ENCODE results near the gene TXNDC11.
"Not testable (repeated sequence)": the region's sequence is repeated elsewhere in the genome, so short reads cannot be mapped to it uniquely, and the experiment has no call there.

Gene TXNDC11, protein sequence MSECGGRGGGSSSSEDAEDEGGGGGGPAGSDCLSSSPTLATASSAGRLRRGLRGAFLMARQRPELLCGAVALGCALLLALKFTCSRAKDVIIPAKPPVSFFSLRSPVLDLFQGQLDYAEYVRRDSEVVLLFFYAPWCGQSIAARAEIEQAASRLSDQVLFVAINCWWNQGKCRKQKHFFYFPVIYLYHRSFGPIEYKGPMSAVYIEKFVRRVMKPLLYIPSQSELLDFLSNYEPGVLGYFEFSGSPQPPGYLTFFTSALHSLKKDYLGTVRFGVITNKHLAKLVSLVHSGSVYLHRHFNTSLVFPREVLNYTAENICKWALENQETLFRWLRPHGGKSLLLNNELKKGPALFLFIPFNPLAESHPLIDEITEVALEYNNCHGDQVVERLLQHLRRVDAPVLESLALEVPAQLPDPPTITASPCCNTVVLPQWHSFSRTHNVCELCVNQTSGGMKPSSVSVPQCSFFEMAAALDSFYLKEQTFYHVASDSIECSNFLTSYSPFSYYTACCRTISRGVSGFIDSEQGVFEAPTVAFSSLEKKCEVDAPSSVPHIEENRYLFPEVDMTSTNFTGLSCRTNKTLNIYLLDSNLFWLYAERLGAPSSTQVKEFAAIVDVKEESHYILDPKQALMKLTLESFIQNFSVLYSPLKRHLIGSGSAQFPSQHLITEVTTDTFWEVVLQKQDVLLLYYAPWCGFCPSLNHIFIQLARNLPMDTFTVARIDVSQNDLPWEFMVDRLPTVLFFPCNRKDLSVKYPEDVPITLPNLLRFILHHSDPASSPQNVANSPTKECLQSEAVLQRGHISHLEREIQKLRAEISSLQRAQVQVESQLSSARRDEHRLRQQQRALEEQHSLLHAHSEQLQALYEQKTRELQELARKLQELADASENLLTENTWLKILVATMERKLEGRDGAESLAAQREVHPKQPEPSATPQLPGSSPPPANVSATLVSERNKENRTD

DNA sequence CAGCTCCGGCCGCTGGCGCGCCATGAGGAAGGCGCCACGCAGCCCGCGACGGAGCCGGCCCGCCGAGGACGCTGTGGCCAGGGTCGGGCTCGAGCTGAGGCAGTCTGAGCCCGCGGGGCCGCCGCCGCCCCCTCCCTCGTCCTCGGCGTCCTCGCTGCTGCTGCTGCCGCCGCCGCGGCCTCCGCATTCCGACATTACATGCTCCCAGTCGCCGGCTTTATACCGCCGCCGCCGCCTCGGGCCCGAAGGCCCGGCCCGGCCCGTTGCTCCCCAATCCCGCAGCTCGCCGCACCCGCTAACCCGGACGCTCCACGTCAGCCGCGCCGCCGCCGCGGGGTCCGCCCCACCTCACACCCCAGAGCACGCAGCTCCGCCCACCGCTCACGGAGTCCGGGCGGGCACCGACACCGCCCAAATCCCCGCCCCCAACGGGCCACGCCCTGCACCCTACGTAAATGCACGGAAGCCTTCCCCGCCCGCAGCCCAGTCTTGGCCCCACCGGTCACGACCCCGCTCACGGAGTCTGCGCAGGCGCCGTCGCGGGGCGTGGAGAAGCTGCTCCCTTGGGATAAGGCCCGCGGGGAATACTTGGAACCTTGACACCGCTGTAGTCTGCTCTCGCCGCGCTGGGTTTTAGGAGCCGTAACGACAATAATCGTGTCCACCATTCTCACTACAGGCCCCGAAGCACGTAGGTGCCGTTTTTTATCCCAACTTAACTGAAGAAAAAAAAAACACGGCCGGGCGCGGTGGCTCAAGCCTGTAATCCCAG, at the start of gene TXNDC11:
Gene TXNDC11, minus strand, starts transcription at position 322 of the 772 bp plus-strand sequence. Its CDS starts 127 bp downstream, at position 195.
- peak; percentile 76 for FAIRE-seq

DNA sequence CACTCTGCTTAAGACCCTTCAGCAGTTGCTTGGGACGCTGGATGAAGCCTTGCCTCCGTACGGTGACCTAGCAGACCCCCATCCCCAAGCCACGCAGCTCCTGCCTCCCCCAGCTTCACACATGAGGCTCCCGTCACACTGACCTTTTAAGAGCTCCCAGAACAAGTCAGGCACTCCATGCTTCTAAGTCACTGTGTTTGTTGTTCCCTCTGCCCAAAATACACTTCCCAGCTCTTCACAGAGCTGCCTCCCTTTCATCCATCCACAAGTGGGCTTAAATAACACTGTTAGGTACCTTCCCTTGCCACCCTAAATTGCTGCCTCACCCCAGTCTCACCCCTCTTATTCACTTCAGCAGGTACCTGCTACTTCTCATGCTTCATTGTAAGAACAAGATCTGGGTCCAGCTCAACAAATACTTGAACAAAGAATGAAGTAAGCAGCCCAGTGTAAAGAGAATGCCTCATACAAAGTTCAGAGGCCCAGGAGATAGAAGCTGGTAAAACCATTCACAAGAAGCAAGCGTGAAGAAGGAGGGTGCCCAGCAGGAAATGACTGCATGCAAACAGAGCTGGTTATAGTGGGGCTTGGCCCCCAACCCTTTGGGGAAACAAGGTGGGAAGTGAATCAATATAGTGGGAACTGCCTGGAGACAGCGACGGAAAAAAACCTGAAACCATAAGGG, 48.6 kb upstream of the TXNDC11 start:
- no peak for FAIRE-seq

DNA sequence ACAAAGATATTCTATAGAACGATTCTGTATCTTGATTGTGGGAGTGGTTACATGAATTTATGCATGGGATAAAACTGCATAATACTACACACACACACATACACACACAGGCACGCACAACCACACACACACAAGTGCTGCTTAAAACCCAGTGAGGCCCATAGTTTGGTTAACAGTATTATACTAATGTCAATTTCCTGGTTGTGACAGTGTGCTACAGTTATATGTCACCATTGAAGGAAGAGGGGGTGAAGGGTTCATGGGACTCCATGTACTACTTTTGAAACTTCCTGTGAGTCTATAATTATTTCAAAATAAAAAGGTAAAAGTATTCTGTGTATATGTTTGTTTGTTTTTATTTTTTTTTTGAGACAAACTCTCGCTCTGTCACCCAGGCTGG, 46.3 kb upstream of the TXNDC11 start:
- FAIRE-seq, result no peak

DNA sequence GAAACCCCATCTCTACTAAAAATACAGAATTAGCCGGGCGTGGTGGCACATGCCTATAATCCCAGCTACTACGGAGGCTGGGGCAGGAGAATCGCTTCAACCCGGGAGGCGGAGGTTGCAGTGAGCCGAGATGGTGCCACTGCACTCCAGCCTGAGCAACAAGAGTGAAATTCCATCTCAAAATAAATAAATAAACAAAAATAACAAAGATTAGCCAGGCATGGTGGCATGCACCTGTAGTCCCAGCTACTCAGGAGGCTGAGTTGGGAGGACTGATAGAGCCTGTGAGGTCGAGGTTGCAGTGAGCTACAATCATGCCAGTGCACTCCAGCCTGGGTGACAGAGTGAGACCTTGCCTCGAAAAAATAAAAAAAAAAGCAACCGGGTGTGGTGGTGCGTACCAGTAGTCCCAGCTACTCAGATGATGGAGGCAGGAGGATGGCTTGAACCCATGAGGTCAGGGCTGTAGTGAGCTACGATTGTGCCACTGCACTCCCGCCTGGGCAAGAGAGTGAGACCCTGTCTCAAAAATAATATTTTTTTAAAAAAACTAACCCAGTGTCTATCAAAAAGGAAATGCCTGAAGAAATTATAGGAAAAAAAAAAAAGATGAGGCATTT, 42.4 kb upstream of the TXNDC11 start:
- FAIRE-seq, result not testable (repeated sequence)

DNA sequence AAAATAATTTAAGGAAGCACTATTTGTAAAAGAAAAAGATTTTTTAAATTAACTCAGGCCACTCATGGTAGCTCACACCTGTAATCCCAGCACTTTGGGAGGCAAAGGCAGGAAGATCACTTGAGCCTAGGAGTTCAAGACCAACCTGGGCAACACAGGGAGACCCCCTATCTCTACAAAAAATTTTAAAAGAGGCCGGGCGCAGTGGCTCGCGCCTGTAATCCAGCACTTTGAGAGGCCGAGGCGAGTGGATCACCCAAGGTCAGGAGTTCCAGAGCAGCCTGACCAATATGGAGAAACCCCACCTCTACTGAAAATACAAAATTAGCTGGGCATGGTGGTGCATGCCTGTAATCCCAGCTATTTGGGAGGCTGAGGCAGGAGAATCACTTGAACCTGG, 41.7 kb upstream of the TXNDC11 start:
- not testable (repeated sequence) for FAIRE-seq

DNA sequence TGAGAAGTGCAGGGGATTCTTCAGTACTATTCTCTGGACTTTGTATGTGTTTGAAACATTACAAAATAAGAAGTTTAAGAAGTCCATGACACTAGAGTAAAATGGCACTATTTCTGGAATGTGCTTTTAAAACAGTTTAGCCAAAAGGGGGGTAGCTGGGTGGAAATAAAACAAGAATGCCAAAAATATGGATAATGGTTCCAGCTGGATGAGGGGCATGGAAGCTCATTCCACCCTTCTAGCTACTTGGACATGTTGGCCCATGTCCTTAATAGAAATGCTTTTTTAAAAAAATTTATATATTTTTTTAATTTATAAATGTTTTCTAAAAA, 41.3 kb upstream of the TXNDC11 start:
- no peak for FAIRE-seq

DNA sequence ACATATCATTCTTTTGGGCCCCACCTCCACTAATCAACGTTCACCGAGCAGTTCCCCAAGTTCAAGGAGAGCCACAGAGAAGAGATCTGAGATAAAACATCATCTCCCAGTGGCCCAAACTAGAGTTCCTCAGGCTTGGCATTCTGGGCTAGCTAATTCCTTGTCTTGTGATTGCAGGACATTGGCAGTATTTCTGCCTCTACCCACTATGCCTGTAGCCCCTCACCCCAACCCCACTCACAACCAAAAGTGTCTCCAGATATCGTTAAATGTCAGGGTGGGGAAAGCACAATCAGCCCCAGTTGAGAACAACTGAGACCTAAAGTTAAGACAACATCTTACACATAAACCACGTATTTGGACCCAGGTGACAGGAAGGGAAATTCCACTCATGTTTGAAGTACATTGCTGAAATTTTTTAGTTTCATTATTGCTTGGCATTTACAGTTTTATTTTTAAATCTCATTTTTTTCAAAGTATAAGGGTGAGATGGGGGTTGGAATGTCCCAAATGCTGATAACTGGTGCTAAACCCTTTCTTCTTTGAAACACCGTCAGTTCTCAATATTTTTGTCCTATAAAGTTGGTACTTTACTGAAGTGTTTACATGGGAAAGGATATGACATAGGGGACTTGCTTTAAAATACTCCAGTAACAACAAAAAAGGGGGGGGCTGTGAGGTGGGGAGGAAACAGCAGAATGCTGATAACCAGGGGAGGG, 40.8 kb upstream of the TXNDC11 start:
- no peak for FAIRE-seq

DNA sequence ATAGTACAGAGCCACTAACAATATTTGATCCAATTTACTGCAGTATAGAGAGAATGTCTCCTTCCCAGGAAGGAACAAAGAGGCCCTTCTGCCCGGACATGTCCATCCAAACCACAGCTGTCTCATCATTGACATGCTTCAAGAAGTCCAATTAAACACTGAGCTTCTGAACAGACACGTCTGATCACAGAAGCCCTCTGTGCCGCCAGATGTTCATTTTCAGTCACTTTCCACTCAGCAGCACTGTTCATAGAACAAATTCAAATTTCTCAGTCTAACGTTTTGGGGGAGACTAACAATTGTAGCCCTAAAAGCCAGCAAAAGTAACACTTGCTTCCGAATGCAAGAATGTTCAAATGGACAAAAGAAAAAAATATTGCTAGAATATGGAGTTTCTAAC, 39.1 kb upstream of the TXNDC11 start:
- FAIRE-seq, result no peak

DNA sequence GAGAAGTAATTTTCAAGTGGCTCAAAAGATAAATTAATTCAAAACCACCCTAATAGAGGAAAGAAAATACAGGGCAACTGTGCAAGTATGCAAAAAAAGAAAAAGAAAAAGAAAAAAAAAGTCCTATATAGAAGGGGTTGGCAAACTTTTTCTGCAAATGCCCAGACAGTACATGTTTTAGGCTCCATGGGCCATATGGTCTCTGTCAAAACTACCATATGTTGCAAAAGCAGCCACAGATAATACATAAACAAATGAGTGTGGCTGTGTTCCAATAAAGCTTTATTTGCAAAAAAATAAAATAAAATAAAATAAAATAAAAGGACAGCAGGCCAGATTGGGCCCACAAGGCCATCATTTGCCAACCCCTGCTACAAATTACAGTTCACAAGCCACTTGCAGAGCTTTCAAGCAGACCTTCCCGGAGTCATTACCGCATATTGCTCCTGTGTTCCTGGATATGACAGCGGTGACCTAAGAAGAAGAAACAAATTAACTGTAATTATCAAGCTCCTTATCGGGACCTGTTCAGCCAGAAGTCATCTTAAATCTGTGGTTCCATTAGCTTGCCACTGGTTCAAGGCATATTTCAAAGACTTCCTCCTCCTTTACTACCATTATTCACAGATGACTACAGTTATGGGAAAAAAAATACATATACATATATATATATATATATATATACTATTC, 38.5 kb upstream of the TXNDC11 start:
- no peak for FAIRE-seq

DNA sequence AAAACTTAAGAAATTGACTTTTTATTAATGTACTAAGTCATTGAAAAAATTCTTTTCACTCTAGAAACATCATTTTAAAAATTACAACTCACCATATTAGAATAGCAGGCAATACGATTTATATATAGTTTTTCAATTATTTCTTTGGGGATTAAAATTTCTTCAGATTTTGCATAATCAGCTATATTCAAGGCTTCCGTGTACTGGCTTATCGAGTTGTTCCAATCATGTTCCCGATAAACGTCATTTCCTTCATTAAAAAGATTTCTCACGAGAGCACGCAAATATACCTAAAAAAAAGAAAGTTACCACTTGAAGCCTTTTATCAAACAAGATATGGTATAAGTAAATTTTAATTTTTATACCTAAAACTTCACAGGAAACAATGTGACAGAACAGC, 36.4 kb upstream of the TXNDC11 start:
- no peak for FAIRE-seq

DNA sequence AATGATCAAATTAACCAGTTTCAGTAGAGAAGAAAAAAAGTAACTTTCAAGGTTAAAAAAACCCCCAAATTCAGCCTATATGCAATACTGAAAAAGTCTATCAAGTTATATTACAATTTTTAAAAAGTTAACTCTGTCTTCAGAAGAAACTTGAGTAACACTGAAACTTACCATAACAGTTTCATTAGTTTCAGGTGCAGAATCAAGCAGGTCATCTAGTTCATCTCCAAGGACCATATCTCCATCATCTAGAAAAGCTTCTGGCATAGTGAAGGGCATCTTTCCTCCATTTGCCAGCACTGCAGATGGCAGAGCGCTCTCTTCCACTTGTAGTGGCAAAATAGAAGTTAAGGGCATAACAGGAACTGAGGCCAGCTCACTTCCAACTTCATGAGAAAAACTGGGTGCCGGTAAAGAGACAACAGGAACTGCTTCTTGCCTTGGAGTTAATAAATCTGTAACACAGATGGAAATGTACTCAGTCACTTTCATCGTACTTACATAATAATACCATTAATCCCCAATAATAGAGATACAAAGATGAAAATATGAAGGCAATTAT, 31.5 kb upstream of the TXNDC11 start:
- no peak for FAIRE-seq

DNA sequence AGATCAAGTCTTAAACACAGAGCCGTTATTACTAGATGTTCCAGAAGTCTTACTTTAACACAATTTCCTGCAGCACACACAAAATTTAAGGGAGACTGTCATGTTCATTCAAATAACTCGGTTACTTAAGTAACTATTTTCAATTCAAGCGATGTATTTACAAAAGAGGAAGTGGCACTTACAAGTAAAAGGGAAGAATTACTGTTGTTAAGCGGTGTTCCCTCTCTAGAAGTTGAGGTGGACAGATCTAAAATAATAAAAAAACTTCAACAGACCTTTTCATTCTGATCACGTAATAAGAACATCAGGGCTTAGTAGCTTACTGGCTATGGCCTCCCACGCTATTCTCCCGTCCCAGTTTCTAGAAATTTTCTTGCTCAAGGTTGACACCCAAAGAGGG, 26.2 kb upstream of the TXNDC11 start:
- no peak for FAIRE-seq

DNA sequence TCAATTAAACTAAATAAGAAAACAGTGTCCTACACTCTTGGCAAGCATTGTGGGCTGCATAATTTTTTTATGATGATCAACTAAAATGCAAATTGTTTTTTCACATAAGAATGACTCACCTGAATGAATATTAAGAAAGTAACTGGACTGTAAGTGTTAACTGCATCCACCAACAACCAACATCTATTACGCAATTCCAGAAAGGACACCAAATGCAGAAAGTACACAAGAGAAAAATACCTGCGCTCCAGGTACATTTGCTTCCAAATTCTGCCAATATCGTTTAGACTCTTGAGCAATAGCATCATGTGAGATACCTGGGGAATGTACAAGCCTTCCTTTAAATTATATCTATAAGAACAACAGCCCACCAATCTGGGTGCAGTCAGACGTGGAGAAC, 19.8 kb upstream of the TXNDC11 start:
- no peak for FAIRE-seq

DNA sequence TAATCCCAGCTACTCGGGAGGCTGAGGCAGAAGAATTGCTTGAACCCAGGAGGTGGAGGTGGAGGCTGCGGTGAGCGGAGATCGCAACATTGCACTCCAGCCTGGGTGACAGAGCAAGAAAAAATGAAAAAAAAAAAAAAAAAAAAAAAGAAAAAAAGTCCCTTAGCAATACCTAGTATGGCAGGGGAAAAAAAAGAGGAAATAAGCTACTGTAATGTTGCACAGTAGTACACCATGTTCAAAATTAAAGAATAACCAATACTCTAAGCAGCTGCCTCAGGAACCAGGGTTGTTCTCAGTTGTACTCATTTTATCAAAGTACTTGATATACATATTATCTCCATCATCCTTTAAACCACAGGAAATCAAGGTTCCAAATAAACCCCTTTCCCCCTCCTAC, 17.3 kb upstream of the TXNDC11 start:
- FAIRE-seq, result no peak

DNA sequence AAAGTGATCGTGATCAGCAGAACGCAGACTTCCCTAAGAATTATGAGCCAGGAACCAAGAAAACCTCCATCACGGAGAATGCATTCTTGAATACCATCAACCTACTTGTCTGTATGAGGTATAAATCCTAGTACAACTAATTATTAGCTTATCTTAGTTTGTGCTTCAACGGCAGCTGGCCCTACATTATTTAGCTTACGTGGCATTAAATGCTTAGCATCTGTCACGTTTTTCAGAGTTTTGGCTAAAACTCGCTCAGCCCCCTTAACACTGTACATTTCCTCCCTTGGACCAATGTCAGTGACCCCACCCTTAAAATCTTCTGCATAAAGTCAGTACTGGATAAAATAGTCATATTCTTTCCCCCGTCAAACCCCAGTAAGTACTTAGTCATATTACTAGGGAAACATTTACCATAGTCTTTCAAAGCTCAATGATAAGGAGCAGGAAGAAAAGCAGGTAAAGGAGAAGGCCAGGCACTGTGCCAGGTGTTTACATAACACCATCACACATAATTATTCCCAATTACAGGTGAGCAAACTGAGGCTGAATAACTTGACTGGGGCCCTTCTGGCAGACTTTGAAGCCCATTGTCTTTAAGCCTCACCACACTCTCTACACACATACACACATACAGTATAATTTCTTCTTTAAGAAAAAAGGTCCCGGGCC, 16.6 kb upstream of the TXNDC11 start:
- no peak for FAIRE-seq

DNA sequence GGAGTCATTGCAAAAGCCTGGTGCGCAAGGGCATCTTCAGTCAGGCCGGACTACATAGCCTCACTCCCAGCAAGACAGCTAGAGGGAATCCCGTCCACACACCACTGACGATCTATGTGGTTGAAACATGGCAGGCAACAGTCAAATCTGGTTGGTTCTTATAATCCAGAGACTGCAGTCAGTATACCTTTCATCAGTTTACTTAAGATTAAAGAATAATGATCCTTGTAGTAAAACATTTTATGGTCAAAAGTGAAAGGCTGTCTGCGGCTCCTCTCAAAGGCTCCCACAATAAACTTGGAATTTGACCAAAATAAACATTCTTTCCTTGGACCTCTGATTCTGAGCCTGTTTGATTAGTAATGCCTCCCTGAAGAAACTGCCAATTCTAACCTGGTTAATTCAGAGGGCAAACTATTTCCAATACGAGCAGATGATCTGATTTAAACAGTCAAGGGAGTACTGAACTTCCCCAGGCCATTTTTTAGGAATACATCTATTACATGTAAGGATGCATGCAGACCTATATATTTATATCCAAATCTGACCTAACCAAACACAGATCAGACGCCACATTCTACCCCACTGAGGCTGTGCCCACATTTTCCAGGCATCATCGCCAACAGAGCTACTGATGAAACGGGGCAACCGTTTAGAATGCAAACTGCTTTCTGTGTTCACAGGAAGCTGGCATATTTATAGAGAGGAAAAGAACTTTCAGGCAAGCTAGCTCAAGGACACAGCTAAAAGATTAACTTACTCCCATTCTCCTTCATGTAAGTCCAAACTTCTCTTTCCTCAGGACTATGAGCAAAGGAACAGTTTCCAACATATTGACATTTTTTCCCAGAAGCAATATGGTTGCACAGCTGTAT, 15.3 kb upstream of the TXNDC11 start:
- no peak for FAIRE-seq

DNA sequence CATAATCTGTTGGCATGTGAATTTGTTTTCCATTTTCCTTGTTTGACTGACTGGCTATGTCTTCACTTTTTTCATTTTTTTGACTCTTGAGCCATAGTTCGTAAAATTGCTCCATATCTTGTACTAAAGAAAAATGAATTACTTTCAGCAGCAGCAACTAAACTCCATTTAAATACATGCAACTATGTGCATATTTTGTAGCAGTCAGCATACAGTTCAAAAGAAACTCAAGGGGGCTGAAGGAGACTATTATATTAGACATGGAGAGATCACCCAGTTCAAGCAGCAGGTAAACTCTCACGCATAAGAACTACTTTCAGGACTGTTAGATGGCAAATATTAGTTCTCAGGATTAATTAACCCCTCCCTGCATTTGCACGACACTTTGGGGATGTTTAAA, 13.6 kb upstream of the TXNDC11 start:
- no peak for FAIRE-seq

DNA sequence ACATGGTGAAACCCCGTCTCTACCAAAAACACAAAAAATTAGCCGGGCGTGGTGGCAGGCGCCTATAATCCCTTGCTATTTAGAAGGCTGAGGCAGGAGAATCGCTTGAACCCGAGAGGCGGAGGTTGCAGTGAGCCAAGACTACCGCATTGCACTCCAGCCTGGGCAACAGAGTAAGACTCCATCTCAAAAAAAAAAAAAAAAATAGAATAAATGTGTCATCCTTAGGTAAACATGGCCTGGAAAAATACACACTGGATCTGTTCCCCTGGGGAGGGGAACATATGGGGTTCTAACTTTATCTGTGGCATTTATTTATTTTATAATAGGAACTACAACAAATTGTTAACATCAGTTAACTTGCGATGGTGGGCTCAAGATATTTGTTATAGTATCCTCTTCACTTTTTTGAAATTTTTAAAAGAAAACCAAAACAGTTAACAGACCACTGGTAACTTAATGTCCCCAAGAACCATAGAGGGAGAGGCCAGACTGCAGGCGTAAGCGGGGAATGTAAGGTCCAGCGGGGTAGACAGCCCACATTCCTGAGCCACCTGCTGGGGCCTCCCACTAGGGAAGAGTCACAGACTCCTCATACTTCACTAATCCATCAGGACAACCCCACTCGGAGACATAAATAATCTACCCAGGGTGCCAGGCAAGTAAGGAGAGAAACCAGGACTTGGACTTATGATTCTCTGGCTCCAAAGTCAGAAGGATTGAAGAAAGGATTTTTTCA, 12.5 kb upstream of the TXNDC11 start:
- no peak for FAIRE-seq

Data from A204.1 (cell line).